AG09309 (cell line): ENCODE data around the gene FOXS1.

Experiments used
- DNase-seq: peaks from one replicate; pipeline ENCODE4 v3.0.0-alpha.2; 2010; ENCODE audit warnings: low read depth
- H3K4me3 ChIP-seq: 2 replicates; pipeline ENCODE4 v1.5.1; 2011; ENCODE audit warnings: mild to moderate bottlenecking, low read depth, low read length, moderate library complexity; ENCODE audit not compliant: control insufficient read depth
- CTCF ChIP-seq: IDR thresholded peaks from 2 replicates; pipeline ENCODE4 v1.5.1; 2011; ENCODE audit warnings: mild to moderate bottlenecking, low read depth, low read length, inconsistent platforms; ENCODE audit not compliant: insufficient read depth, control insufficient read depth; ENCODE audit errors: missing control alignments

The FOXS1 gene

GRCh38 chr20:31861135-31861384, 15.7 kb upstream of the FOXS1 start:
- H3K4me3 ChIP-seq = peak overlapping the region; percentile 11; the same call in 1 of the 2 replicates
- DNase-seq = no peak
- no peak for TF ChIP-seq CTCF

GRCh38 chr20:31860390-31861134, 15.2 kb upstream of the FOXS1 start:
- no peak for TF ChIP-seq CTCF
- H3K4me3 ChIP-seq = no peak overlapping the region
- no peak for DNase-seq

- no peak for DNase-seq
- TF ChIP-seq CTCF = no peak
- no peak overlapping the region for H3K4me3 ChIP-seq
Measured at GRCh38 chr20:31859998-31860380, 14.6 kb upstream of the FOXS1 start.

- DNase-seq = no peak
- no peak overlapping the region for H3K4me3 ChIP-seq
- no peak for TF ChIP-seq CTCF
Measured at GRCh38 chr20:31859266-31859997, 14.0 kb upstream of the FOXS1 start.

- H3K4me3 ChIP-seq = no peak overlapping the region
- no peak for TF ChIP-seq CTCF
- no peak for DNase-seq
Measured at GRCh38 chr20:31858760-31859083, 13.3 kb upstream of the FOXS1 start.

GRCh38 chr20:31857861-31858759, 12.7 kb upstream of the FOXS1 start:
- no peak for TF ChIP-seq CTCF
- H3K4me3 ChIP-seq = no peak overlapping the region
- DNase-seq = no peak
